Stimulated activated naive B cell treated with anti-CD40 and anti-IgM and Interleukin-4, amounts not matched to agents 10 μg/mL and 1 μg/mL and 100 μg/mL, for 72 hours (primary cell): ENCODE results near the gene NBR1.
A peak's percentile ranks its signal among the peaks of the same experiment; 100 is the strongest.
"Not testable (repeated sequence)": the region's sequence is repeated elsewhere in the genome, so short reads cannot be mapped to it uniquely, and the experiment has no call there.

Experiments
- ATAC-seq, 2 donors: fragments of 150-1000 bp; cut with Tn5 transposase; replicated peaks; 2 replicates each; pipeline ENCODE4 v1.10.0; 2021; ENCODE audit warnings: moderate library complexity in 1 of 2
- DNase-seq: peaks from one replicate; pipeline ENCODE4 v3.0.0; 2021
- H3K27ac Mint-ChIP-seq: one replicate; pipeline ENCODE4 v1.8.0; 2022; ENCODE audit warnings: mild to moderate bottlenecking, mixed read lengths
- H3K27me3 Mint-ChIP-seq, 2 donors: one replicate each; pipeline ENCODE4 v1.8.0; 2022; ENCODE audit warnings: mixed read lengths in 2 of 2
- H3K36me3 Mint-ChIP-seq, 2 donors: one replicate each; pipeline ENCODE4 v1.8.0; 2022; ENCODE audit warnings: mixed read lengths in 2 of 2, mild to moderate bottlenecking in 1 of 2
- H3K4me1 Mint-ChIP-seq, 2 donors: one replicate each; pipeline ENCODE4 v1.8.0; 2022; ENCODE audit warnings: mixed read lengths in 2 of 2, mild to moderate bottlenecking in 1 of 2
- H3K4me3 Mint-ChIP-seq, 2 donors: one replicate each; pipeline ENCODE4 v1.8.0; 2022; ENCODE audit warnings: mild to moderate bottlenecking in 2 of 2, mixed read lengths in 2 of 2, moderate library complexity in 1 of 2
- H3K9me3 Mint-ChIP-seq, 2 donors: one replicate each; pipeline ENCODE4 v1.8.0; 2022; ENCODE audit warnings: mixed read lengths in 2 of 2, mild to moderate bottlenecking in 1 of 2

NBR1 gene

DNA sequence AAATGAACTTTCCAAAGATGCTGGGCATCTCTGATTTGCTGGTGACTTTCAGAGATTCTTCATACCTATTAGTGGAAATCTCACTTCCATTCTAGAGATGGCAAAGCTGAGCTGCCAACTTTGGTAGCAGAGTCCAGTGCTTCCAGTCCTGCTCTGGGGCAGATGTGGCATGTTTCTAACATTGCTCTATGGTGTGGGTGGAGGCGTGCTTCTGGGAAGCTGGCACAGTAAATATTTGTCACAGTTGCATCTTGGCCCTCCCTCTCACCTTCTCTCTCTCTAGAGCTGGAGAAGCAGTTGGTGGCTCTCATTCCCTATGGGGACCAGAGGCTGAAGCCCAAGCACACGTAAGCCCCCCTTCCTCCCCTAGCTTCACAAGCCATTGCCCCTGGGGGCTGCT, 42.5 kb downstream of the NBR1 start:
- Mint-ChIP-seq H3K36me3 (peaks cover 27 to 32% of the 10 kb centered on the region in 2 donors), H3K4me1 (peaks cover 35 to 36% of the 10 kb centered on the region in 2 donors), H3K9me3 (no peaks in the 10 kb centered on the region), H3K4me3 (peak overlapping the region; percentile 97 to 98), H3K27ac (no peak overlapping the region), H3K27me3 (no peaks in the 10 kb centered on the region)
- DNase-seq (no peak), ATAC-seq (no peak)

DNA sequence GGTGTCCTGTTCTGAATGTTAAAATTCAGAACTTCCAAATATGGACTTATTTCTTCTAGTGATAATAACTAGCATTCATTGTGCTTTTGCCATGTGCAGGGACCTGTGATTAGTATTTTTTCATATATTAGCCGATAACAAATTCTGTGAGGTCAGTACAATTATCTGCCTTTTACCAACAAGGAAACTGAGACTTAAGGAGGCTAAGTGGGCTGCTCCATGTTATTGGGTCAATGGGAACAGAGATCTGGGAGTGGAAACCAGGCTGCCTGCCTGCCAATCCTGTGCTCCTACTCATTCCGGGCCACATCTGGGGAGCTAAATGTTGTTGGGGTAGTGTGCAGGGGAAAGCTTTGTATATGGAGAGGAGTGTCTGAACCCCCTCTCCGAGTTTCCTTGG, 44.3 kb downstream of the NBR1 start:
- Mint-ChIP-seq H3K27ac (no peak overlapping the region), H3K36me3 (peaks cover 29 to 39% of the 10 kb centered on the region in 2 donors), H3K4me1 (peaks cover 34 to 45% of the 10 kb centered on the region in 2 donors)

DNA sequence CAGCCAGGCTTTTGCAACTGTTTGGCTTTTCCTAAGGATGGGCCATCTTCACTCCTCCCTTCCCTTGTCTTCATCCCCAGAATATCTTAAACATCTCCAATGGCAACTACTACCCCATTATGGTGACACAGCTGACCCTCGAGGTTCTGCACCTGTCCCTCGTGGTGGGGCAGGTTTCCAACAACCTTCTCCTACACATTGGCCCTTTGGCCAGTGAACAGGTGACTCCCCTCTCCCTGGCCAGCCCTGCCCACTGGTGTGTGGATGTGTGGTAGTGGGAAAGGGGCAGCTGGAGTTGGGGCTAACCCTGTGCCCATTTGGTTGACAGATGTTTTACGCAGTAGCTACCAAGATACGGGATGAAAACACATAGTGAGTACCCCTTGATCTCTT, 45.4 kb downstream of the NBR1 start:
- DNase-seq = no peak
- peaks cover 31 to 39% of the 10 kb centered on the region in 2 donors for H3K36me3 Mint-ChIP-seq

More for the DNA sequence above, 44.3 kb downstream of the NBR1 start:
- no peak for DNase-seq
- no peaks in the 10 kb centered on the region for H3K9me3 Mint-ChIP-seq
- ATAC-seq = no peak
- H3K4me3 Mint-ChIP-seq = no peak overlapping the region
- H3K27me3 Mint-ChIP-seq = no peaks in the 10 kb centered on the region

DNA sequence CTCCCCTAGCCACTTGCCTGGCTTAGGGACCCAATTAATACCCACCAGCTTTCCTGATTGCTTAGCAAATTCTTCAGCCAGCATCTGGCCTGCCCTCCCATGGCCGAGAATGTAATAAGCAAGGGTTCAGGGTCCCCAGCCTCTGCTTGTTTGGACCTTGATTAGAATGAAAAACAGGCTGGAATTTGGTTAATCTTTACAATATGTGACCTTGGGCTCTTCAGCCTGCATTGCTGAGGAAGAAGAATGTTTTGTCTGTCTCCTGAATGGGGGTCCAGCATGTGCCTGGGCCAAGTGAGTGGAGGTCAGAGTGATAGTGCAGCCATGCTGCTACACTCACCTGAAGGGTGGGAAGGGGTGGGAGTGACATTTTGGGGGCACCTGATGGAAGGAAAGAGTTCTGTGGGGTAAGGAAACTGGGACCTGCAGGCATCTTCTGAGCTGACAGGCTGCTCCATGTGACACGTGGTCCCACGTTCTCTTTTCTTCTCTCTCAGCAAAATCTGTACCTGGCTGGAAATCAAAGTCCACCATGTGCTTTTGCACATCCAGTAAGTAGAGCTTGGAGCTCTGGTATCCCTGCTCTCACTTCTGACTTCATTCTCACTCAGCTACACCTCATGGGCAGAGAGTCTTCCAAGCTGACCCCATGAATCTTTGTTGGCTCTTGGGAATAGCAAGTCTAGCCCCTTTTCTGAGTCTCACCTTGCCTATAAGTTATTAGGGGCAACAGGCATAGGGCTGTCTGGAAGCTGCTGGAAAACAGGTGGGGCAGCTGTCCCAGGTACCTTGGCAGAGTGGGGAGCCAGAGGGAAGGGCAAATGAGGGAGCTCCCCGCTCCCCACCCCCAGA, 46.0 kb downstream of the NBR1 start:
- no peaks in the 10 kb centered on the region for H3K9me3 Mint-ChIP-seq
- peaks cover 34 to 39% of the 10 kb centered on the region in 2 donors for H3K36me3 Mint-ChIP-seq
- DNase-seq (no peak), ATAC-seq (no peak)
- H3K4me1 Mint-ChIP-seq = peaks cover 33 to 47% of the 10 kb centered on the region in 2 donors
- no peak overlapping the region for H3K4me3 Mint-ChIP-seq
- no peaks in the 10 kb centered on the region for H3K27me3 Mint-ChIP-seq
- H3K27ac Mint-ChIP-seq = no peak overlapping the region

More for the DNA sequence above, 45.4 kb downstream of the NBR1 start:
- Mint-ChIP-seq H3K9me3 (no peaks in the 10 kb centered on the region), H3K27me3 (no peaks in the 10 kb centered on the region), H3K27ac (peak overlapping the region; percentile 37), H3K4me3 (no peak overlapping the region), H3K4me1 (peaks cover 32 to 45% of the 10 kb centered on the region in 2 donors)
- ATAC-seq = no peak

DNA sequence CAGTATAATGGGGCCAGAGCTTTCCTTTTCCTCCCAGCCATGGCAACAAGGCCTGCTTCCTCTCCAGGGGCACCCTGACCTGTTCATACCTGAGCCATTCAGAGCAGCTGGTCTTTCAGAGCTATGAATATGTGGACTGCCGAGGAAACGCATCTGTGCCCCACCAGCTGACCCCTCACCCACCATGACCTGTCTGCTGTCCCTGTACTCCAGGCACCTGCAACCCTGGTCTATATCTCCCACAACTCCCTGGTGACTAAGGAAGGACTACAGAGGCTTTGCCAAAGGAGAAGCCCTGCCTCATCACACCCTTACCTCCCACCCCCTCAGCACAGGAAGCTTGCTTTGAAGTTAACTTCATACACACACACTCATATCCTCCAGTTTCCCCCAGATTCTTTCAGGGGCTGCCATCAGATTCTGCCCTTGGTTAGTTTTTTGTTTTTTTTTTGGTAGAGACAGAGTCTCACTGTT, 46.6 kb downstream of the NBR1 start:
- ATAC-seq = no peak
- H3K4me3 Mint-ChIP-seq = no peak overlapping the region

DNA sequence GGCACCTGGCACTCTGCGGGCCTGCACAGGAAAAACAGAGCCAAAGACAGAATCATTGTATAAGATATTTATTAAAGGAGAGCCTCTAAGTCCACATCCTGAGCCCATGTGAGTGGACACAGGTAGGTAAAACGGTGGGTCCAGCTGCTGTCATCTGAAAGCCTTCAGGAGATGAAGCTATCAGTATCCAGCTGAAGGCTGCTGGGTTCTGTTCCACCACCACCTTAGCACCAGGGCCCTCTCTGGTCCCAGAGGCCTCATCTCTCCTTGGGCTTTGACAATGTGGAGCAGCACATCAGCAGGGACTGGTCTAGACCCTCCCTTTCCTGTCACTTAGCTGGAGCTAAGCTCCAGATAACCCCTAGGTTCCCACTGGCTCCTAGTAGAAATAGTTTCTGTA, 48.0 kb downstream of the NBR1 start:
- no peaks in the 10 kb centered on the region for H3K27me3 Mint-ChIP-seq
- DNase-seq (no peak), ATAC-seq (no peak)
- H3K36me3 Mint-ChIP-seq = peaks cover 37 to 44% of the 10 kb centered on the region in 2 donors
- no peak overlapping the region for H3K4me3 Mint-ChIP-seq
- H3K27ac Mint-ChIP-seq = no peak overlapping the region
- H3K9me3 Mint-ChIP-seq = no peaks in the 10 kb centered on the region
- peaks cover 16 to 27% of the 10 kb centered on the region in 2 donors for H3K4me1 Mint-ChIP-seq

More for the DNA sequence above, 46.6 kb downstream of the NBR1 start:
- Mint-ChIP-seq H3K4me1 (peaks cover 27 to 41% of the 10 kb centered on the region in 2 donors), H3K27me3 (no peaks in the 10 kb centered on the region), H3K9me3 (no peaks in the 10 kb centered on the region), H3K36me3 (peaks cover 34 to 39% of the 10 kb centered on the region in 2 donors), H3K27ac (peak overlapping the region; percentile 38)
- DNase-seq = no peak

DNA sequence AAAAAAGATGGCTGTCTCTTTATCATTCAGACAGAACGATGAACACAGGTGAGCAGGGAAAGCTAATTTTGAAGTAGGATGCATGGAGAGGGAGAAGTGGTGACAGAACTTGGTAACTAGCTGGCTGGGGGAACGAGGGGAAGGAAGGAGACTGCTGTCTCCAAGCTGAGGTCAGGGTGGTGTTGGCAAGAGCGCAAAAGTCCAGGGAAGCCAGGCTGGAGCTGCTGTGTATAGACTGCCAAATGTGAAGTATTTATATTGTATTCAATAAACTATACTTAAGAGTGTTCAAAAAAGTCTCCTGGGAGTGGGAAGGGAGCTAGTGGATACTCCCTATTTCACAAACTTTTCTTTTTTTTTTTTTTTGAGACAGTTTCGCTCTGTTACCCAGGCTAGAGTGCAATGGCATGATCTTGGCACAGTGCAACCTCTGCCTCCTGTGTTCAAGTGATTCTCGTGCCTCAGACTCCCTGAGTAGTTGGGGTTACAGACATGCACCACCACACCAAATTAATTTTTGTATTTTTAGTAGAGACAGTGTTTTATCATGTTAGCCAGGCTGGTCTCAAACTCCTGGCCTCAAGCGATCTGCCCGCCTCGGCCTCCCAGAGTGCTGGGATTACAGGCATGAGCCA, 48.8 kb downstream of the NBR1 start:
- Mint-ChIP-seq H3K36me3 (peaks cover 40 to 47% of the 10 kb centered on the region in 2 donors), H3K9me3 (no peaks in the 10 kb centered on the region), H3K27ac (no peak overlapping the region), H3K4me3 (no peak overlapping the region), H3K27me3 (no peaks in the 10 kb centered on the region), H3K4me1 (peaks cover 18 to 27% of the 10 kb centered on the region in 2 donors)
- no peak for DNase-seq
- ATAC-seq = no peak

DNA sequence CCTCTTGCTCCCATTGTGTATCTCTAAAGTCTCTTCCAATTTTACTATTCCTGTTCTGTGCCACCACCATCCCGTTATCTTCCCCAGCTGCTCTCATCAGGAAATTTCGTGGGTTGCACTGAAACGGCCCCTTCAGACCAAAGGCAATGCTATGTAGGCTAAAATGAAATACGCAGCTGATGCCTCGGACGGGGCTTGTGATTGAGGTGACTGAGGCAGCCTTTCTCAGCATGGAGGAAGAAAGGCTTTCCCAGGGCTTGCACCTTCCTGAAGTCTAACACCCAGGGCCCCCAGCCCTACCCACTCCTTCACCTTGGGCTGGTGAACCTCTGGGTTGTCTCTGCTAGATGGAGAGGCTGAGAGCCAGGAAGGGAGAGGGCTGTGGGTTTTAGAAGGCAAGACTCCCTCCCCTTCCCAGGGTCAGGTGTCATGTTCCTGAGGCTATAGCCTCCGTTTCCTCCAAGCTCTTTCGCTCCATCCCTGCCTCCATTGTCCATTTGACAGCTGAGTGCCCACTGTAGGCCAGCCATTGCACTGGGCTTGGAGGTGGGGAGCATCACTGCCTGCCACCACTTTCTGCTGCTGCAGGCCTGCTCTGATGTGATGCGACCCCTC, 49.6 kb downstream of the NBR1 start:
- no peak for DNase-seq
- Mint-ChIP-seq H3K27me3 (no peaks in the 10 kb centered on the region), H3K4me1 (peaks cover 18 to 26% of the 10 kb centered on the region in 2 donors), H3K4me3 (no peak overlapping the region), H3K27ac (no peak overlapping the region), H3K36me3 (peaks cover 40 to 44% of the 10 kb centered on the region in 2 donors), H3K9me3 (no peaks in the 10 kb centered on the region)
- ATAC-seq = no peak

DNA sequence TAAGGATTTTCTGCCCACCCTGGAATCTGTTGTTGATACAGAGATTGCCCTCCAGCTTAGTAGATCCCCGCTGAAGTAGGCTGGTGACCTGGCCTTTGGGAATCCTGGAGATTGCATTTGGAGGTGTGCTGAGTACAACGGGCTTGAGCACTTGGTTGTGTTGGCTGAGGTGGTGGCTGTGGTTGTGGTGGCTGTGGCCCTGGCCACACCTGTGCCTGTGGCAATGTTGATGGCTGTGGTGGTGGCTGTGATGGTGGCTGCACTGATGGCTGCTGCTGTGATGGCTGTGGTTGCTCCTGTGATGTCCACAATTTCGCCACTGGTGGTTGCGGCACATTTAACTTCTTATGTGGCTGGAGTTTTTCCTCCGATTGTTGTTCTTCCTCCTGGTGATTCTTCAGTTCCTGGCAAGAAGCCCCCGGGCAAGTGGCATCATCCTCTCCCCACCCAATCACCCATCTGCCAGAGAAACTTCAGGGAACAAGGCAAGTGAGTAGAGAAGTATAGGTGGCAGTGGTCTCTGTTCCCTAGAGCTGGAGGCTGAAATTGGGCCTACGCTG, 53.2 kb downstream of the NBR1 start:
- peaks cover 9 to 14% of the 10 kb centered on the region in 2 donors for H3K4me1 Mint-ChIP-seq
- DNase-seq = no peak
- H3K9me3 Mint-ChIP-seq = no peaks in the 10 kb centered on the region
- H3K27me3 Mint-ChIP-seq = no peaks in the 10 kb centered on the region
- no peak overlapping the region for H3K4me3 Mint-ChIP-seq
- ATAC-seq = no peak
- H3K36me3 Mint-ChIP-seq = peaks cover 19 to 21% of the 10 kb centered on the region in 2 donors
- H3K27ac Mint-ChIP-seq = peak overlapping the region; percentile 78

DNA sequence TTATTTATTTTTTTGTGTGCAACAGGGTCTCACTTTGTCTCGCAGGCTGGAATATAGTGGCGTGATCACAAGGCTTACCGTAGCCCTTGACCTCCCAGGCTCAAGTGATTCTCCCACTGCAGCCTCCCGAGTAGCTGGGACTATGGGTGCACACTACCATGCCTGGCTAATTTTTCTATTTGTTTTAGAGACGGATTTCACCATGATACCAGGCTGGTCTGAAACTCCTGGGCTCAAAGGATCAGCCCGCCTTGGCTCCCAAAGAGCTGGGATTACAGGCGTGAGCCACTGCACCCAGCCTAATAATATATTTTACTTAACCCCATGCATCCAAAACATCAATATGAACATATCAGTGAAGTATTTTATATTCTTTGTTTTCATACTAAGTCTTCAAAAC, 55.4 kb downstream of the NBR1 start:
- Mint-ChIP-seq H3K27ac (no peak overlapping the region), H3K4me1 (peaks cover 1 to 5% of the 10 kb centered on the region in 2 donors), H3K9me3 (no peaks in the 10 kb centered on the region), H3K4me3 (no peak overlapping the region), H3K36me3 (peaks cover 14 to 15% of the 10 kb centered on the region in 2 donors), H3K27me3 (no peaks in the 10 kb centered on the region)
- ATAC-seq (no peak), DNase-seq (no peak)

DNA sequence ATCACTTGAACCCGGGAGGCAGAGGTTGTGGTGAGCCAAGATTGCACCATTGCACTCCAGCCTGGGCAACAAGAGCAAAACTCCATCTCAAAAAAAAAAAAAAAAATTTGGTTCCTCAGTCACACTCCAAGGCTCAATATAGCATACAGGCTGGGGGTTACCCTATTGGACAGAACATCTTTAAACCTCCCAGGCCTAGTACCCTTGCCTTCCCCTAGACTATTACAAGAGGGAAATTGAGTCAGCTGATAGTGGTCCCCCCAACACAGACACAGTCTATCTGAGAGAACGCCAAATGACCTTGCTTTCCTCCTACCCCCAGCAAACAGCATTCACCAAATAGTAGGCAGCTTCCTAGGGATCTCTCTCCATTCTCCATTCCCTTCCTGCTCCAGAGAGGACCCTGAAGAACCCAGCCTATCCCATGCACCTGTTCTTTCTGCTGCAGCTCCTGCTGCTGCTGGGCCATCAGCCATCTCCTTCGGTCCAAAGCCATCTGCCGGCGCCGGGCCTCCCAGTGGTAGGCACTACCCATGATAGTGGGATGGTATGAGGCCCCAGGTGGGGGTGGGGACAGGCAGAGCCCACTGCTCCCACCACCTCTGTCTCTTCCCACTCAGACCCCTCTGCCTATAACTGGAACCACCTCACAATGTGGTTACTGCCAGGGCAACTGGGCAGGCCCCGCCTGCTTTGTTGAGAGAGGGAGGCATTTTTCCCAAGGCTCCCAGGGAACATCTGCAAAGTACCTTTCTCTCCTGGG, 57.2 kb downstream of the NBR1 start, which contains the start of gene CCDC200:
Gene CCDC200, minus strand, starts transcription at position 604 of the 763 bp plus-strand sequence. Its CDS starts 69 bp downstream, at position 535.
- not testable (repeated sequence) for H3K4me1 Mint-ChIP-seq, H3K9me3 Mint-ChIP-seq, DNase-seq, H3K27ac Mint-ChIP-seq, ATAC-seq, H3K4me3 Mint-ChIP-seq, H3K27me3 Mint-ChIP-seq
- peaks cover 12 to 14% of the 10 kb centered on the region in 2 donors for H3K36me3 Mint-ChIP-seq

DNA sequence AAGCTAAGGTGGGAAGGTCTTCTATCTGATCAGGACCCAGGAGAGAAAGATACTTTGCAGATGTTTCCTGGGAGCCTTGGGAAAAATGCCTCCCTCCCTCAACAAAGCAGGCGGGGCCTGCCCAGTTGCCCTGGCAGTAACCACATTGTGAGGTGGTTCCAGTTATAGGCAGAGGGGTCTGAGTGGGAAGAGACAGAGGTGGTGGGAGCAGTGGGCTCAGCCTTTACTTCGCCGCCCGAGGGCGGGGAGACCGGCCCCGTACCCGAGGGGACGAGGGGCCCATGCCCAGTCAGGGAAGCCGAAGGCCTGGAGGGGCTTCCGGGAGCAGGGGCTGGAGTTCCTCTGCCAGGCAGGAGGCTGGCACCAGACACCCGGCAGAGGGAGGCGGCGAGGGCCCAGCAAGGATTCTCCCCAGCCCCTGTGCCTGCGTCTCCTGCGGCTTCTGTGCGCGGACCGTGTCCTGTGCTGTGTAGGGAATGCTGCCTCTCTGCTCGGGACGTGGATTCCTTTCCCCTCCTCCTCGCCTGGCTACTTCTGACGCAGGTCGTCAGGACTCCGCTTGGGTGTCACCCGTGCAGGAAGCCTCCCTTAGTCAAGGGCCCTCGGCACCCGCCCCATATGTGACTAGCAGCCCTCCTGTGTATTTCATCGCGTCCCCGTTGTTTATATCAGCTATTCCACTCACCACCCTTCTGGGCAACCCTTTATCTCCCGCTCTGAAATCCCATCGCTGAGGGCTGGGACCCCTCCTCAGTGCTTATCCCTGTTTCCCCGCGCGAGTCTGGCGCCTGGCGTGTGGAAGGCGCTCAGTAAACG, 60.4 kb downstream of the NBR1 start:
- not testable (repeated sequence) for H3K4me1 Mint-ChIP-seq, H3K27ac Mint-ChIP-seq, DNase-seq, H3K9me3 Mint-ChIP-seq, H3K27me3 Mint-ChIP-seq, H3K36me3 Mint-ChIP-seq
- ATAC-seq = peak; percentile 53 to 64
- H3K4me3 Mint-ChIP-seq = peak overlapping the region in 1 of 2 donors; percentile 62
